Activated naive CD8-positive, alpha-beta T cell treated with anti-CD3 and anti-CD28 coated beads for 36 hours (primary cell): ENCODE data around the gene TOM1L1. TPM values are rescaled to one million over a fixed set of nuclear protein-coding genes. Genes with fewer than 3 reads are reported as not detected.
"Not testable (repeated sequence)": the region's sequence is repeated elsewhere in the genome, so short reads cannot be mapped to it uniquely, and the experiment has no call there.

Experiments
- DNase-seq: peaks from one replicate; pipeline ENCODE4 v3.0.0; 2021
- H3K27ac Mint-ChIP-seq: one replicate; pipeline ENCODE4 v1.8.0; 2022; ENCODE audit warnings: mild to moderate bottlenecking, moderate library complexity, mixed read lengths
- H3K27me3 Mint-ChIP-seq: one replicate; pipeline ENCODE4 v1.8.0; 2022; ENCODE audit warnings: mild to moderate bottlenecking, mixed read lengths
- H3K36me3 Mint-ChIP-seq: one replicate; pipeline ENCODE4 v1.8.0; 2021; ENCODE audit warnings: mild to moderate bottlenecking, mixed read lengths
- H3K4me1 Mint-ChIP-seq: one replicate; pipeline ENCODE4 v1.8.0; 2021; ENCODE audit warnings: mixed read lengths
- H3K4me3 Mint-ChIP-seq: one replicate; pipeline ENCODE4 v1.8.0; 2022; ENCODE audit warnings: mild to moderate bottlenecking, moderate library complexity, mixed read lengths
- H3K9me3 Mint-ChIP-seq: one replicate; pipeline ENCODE4 v1.8.0; 2022; ENCODE audit warnings: mixed read lengths
- total RNA-seq, 2 experiments: library from RNA; stranded (reverse); gene quantifications; one replicate each; pipeline ENCODE4 v1.2.3, GENCODE V29; 2021

Gene TOM1L1
- total RNA-seq, result 1 to 10 TPM in 1 of 2 experiments, under 1 TPM in 1; 0.74 to 1.0 TPM

DNA sequence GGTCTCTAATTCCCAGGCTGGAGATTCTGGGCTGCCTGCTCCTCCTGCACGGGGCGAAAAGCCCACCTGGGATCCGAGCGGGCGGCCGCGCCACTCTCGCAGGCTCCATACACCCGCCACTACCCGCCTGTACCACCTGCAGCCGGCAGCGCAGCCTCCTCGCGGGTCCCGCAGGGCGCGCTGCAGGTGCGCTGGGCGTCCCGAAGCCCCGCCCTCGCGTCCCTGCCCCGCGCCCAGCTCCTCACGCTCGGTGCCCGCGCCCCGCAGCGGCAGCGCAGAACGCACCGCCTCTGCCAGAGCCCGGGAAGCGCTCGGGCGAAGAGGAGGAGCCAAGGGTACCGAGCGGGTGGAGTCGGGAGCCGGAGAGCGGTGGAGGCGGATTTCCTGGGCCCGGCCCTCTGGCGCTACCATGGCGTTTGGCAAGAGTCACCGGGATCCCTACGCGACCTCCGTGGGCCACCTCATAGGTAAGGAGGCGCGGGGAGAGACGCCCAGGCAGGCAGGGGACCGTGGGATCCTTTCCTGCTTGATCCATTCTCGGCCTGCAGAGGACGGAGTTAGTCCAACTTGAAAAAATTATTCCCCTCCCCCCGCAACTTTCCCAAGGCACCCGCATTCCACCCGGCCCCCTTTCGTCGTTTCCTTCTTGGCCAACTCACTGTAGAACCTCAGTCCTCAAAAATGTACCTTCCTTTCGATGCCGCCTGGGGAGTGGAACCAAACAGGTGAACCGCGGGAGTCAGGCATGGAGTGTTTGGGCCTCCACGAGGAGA is at the start of gene TOM1L1:
Gene TOM1L1, plus strand, starts transcription at position 396 of the 773 bp plus-strand sequence. Its CDS starts 14 bp downstream, at position 410.
- DNase-seq, result peak; percentile 49
- no peak within 1 kb of the TSS for H3K27ac Mint-ChIP-seq
- H3K9me3 Mint-ChIP-seq, result no peaks in the 10 kb centered on the region
- peaks cover 7% of the 10 kb centered on the region for H3K4me1 Mint-ChIP-seq
- H3K27me3 Mint-ChIP-seq, result peaks cover 52% of the 10 kb centered on the region
- H3K4me3 Mint-ChIP-seq, result peak within 1 kb of the TSS; percentile 47
- no peaks in the 10 kb centered on the region for H3K36me3 Mint-ChIP-seq

DNA sequence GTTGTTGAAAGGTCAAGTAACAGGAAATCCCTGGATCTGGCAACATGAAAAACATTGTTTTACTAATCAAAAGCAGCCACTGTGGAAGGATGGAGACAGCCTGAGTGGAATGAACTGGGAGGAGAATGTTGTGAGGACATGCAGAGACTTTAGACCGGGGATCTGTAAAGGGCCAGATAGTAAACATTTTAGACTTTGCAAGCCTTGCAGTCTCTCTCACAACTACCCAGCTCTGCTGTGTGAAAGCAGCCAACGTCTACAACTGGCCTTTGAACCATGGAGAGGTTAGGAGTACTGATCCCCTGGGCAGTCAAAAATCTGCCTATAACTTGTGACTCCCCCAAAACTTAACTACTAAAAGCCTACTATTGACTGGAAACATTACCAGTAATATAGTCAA is 41.5 kb upstream of the TOM1L1 start:
- DNase-seq, result no peak
- Mint-ChIP-seq H3K36me3 (no peaks in the 10 kb centered on the region), H3K4me3 (no peak overlapping the region), H3K4me1 (no peaks in the 10 kb centered on the region), H3K9me3 (no peaks in the 10 kb centered on the region), H3K27ac (no peak overlapping the region), H3K27me3 (no peaks in the 10 kb centered on the region)

GRCh38 chr17:54860617-54861470 is 39.8 kb upstream of the TOM1L1 start:
- DNase-seq, result no peak
- Mint-ChIP-seq H3K4me1 (no peaks in the 10 kb centered on the region), H3K9me3 (no peaks in the 10 kb centered on the region), H3K4me3 (no peak overlapping the region), H3K27ac (no peak overlapping the region), H3K27me3 (no peaks in the 10 kb centered on the region), H3K36me3 (no peaks in the 10 kb centered on the region)

- no peaks in the 10 kb centered on the region for H3K9me3 Mint-ChIP-seq
- no peak for DNase-seq
- H3K27ac Mint-ChIP-seq, result no peak overlapping the region
- H3K4me1 Mint-ChIP-seq, result no peaks in the 10 kb centered on the region
- H3K36me3 Mint-ChIP-seq, result no peaks in the 10 kb centered on the region
- no peaks in the 10 kb centered on the region for H3K27me3 Mint-ChIP-seq
- H3K4me3 Mint-ChIP-seq, result no peak overlapping the region
These were observed 39.1 kb upstream of the TOM1L1 start for GRCh38 chr17:54861471-54861983.

DNA sequence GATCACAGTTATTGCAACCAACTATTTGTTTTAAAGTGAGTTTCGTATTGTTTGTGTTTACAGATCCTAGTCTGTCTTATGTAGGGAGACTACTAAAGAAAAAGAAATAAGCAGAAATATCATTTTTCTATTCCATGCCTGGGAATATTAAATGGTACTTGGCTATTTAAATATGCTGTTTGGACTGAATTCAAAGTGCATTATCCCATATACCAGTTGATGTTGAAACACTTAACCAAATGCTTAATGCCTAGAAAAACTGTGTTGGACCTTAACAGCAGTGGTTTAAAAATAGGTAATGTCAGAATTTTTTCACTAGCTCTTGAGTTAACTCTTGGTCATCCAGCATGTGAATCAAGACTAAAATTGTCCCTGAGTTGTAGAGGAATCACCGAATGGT is 37.5 kb upstream of the TOM1L1 start:
- H3K4me3 Mint-ChIP-seq, result no peak overlapping the region
- H3K4me1 Mint-ChIP-seq, result no peaks in the 10 kb centered on the region
- no peak for DNase-seq
- no peaks in the 10 kb centered on the region for H3K27me3 Mint-ChIP-seq
- no peaks in the 10 kb centered on the region for H3K36me3 Mint-ChIP-seq
- H3K9me3 Mint-ChIP-seq, result no peaks in the 10 kb centered on the region
- no peak overlapping the region for H3K27ac Mint-ChIP-seq

- Mint-ChIP-seq H3K4me3 (no peak overlapping the region), H3K27me3 (no peaks in the 10 kb centered on the region), H3K36me3 (no peaks in the 10 kb centered on the region), H3K9me3 (no peaks in the 10 kb centered on the region), H3K4me1 (no peaks in the 10 kb centered on the region), H3K27ac (no peak overlapping the region)
- DNase-seq, result no peak
These were observed 36.6 kb upstream of the TOM1L1 start for GRCh38 chr17:54864070-54864469.

GRCh38 chr17:54864636-54865356 is 35.9 kb upstream of the TOM1L1 start:
- Mint-ChIP-seq H3K4me1 (no peaks in the 10 kb centered on the region), H3K27me3 (no peaks in the 10 kb centered on the region), H3K36me3 (no peaks in the 10 kb centered on the region), H3K9me3 (no peaks in the 10 kb centered on the region), H3K27ac (no peak overlapping the region), H3K4me3 (no peak overlapping the region)
- no peak for DNase-seq

DNA sequence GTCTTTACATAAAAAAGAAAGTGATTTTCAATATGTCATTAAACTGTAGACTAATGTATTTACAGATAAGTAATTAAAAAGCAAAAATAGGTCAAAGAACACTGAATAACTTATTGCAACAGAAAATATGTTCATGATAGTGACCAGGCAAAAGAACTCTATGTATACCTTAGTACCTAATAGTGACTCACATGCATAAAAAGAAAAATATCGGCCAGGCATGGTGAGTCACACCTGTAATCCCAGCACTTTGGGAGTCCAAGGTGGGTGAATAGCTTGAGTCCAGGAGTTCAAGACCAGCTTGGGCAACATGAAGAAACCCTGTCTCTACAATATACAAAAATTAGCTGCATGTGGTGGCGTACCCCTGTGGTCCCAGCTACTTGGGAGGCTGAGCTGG is 33.0 kb upstream of the TOM1L1 start:
- no peaks in the 10 kb centered on the region for H3K4me1 Mint-ChIP-seq
- no peak overlapping the region for H3K27ac Mint-ChIP-seq
- DNase-seq, result no peak
- no peak overlapping the region for H3K4me3 Mint-ChIP-seq
- H3K9me3 Mint-ChIP-seq, result no peaks in the 10 kb centered on the region
- H3K36me3 Mint-ChIP-seq, result no peaks in the 10 kb centered on the region
- peaks cover 4% of the 10 kb centered on the region for H3K27me3 Mint-ChIP-seq

- Mint-ChIP-seq H3K4me1 (no peaks in the 10 kb centered on the region), H3K9me3 (no peaks in the 10 kb centered on the region), H3K27me3 (peaks cover 4% of the 10 kb centered on the region), H3K36me3 (no peaks in the 10 kb centered on the region), H3K27ac (no peak overlapping the region), H3K4me3 (no peak overlapping the region)
- DNase-seq, result no peak
These were observed 29.9 kb upstream of the TOM1L1 start for GRCh38 chr17:54870671-54871175.

- not testable (repeated sequence) for H3K36me3 Mint-ChIP-seq, DNase-seq, H3K9me3 Mint-ChIP-seq, H3K4me3 Mint-ChIP-seq, H3K27ac Mint-ChIP-seq, H3K4me1 Mint-ChIP-seq
- H3K27me3 Mint-ChIP-seq, result peaks cover 15% of the 10 kb centered on the region
These were observed 24.7 kb upstream of the TOM1L1 start for GRCh38 chr17:54875906-54876305.

DNA sequence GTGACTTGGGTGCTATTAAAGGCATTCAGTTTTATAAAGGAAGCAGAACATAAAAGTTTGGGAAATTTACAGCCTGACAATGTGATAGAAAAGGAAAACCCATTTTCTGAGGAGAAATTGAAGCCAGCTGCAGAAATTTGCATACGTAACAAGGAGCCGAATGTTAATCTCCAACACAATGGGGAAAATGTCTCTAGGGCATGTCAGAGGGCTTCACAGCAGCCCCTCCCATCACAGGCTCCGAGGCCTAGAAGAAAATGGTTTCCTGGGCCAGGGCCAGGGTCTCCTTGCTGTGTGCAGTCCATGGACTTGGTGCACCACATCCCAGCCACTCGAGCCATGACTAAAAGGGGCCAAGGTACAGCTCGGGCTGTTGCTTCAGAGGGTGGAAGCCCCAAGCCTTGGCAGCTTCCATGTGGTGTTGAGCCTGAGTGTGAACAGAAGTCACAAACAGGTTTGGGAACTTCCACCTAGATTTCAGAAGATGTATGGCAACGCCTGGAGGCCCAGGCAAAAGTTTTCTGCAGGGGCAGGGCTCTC is 23.9 kb upstream of the TOM1L1 start:
- no peaks in the 10 kb centered on the region for H3K4me1 Mint-ChIP-seq
- DNase-seq, result no peak
- no peaks in the 10 kb centered on the region for H3K9me3 Mint-ChIP-seq
- peaks cover 15% of the 10 kb centered on the region for H3K27me3 Mint-ChIP-seq
- no peak overlapping the region for H3K27ac Mint-ChIP-seq
- no peak overlapping the region for H3K4me3 Mint-ChIP-seq
- H3K36me3 Mint-ChIP-seq, result no peaks in the 10 kb centered on the region

GRCh38 chr17:54881255-54881972 is 19.2 kb upstream of the TOM1L1 start:
- H3K27ac Mint-ChIP-seq, result no peak overlapping the region
- H3K36me3 Mint-ChIP-seq, result no peaks in the 10 kb centered on the region
- H3K9me3 Mint-ChIP-seq, result no peaks in the 10 kb centered on the region
- H3K27me3 Mint-ChIP-seq, result peaks cover 11% of the 10 kb centered on the region
- DNase-seq, result no peak
- no peaks in the 10 kb centered on the region for H3K4me1 Mint-ChIP-seq
- H3K4me3 Mint-ChIP-seq, result no peak overlapping the region

DNA sequence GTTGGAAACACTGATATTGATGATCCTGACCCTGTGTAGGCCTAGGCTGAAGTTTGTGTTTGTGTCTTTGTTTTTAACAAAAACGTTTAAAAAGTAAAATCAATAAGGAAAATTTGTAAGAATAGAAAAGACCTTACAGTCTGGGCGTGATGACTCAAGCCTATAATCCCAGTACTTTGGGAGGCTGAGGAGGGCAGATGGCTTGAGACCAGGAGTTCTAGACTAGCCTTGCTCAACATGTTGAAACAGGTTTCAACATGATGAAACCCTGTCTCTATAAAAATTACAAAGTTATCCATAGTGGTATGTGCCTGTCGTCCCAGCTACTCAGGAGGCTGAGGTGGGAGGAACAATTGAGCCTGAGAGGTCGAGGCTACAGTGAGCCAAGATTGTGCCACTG is 18.3 kb upstream of the TOM1L1 start:
- H3K4me1 Mint-ChIP-seq, result no peaks in the 10 kb centered on the region
- DNase-seq, result no peak
- no peak overlapping the region for H3K27ac Mint-ChIP-seq
- no peak overlapping the region for H3K4me3 Mint-ChIP-seq
- H3K9me3 Mint-ChIP-seq, result no peaks in the 10 kb centered on the region
- no peaks in the 10 kb centered on the region for H3K36me3 Mint-ChIP-seq
- H3K27me3 Mint-ChIP-seq, result peaks cover 11% of the 10 kb centered on the region

- DNase-seq, result no peak
- no peaks in the 10 kb centered on the region for H3K36me3 Mint-ChIP-seq
- H3K4me3 Mint-ChIP-seq, result no peak overlapping the region
- no peaks in the 10 kb centered on the region for H3K4me1 Mint-ChIP-seq
- H3K27ac Mint-ChIP-seq, result no peak overlapping the region
- H3K27me3 Mint-ChIP-seq, result peaks cover 7% of the 10 kb centered on the region
- H3K9me3 Mint-ChIP-seq, result no peaks in the 10 kb centered on the region
These were observed 17.7 kb upstream of the TOM1L1 start for GRCh38 chr17:54882950-54883349.
